Brain microvascular endothelial cell (primary cell): ENCODE data around the gene TAS1R2.
"Not testable (repeated sequence)": the region's sequence is repeated elsewhere in the genome, so short reads cannot be mapped to it uniquely, and the experiment has no call there.

ENCODE experiments used
- DNase-seq: peaks from one replicate; pipeline ENCODE4 v3.0.0-alpha.2; 2020
- H3K27ac ChIP-seq: fragments of 250-450 bp; sonication (Bioruptor Pico); 2 replicates; pipeline ENCODE4 v1.5.1; 2020; ENCODE audit warnings: mild to moderate bottlenecking, moderate library complexity
- H3K27me3 ChIP-seq: fragments of 250-450 bp; sonication (Bioruptor Pico); replicated peaks from 2 replicates; pipeline ENCODE4 v1.5.1; 2020; ENCODE audit warnings: mild to moderate bottlenecking
- H3K36me3 ChIP-seq: fragments of 250-450 bp; sonication (Bioruptor Pico); replicated peaks from 2 replicates; pipeline ENCODE4 v1.5.1; 2020; ENCODE audit warnings: mild to moderate bottlenecking
- H3K4me3 ChIP-seq: 2 replicates; pipeline ENCODE4 v1.5.1; 2011; ENCODE audit warnings: low read depth, mild to moderate bottlenecking, control low read depth, low read length, moderate library complexity
- in situ Hi-C: cut with HindIII; loops from 2 replicates; pipeline ENCODE4 v1.10.0; 2017; ENCODE audit warnings: low sequenced_read_pairs, low pct_ligation_motif_present
- TF ChIP-seq, protein P1 (sequence below): IDR thresholded peaks from 2 replicates; pipeline ENCODE4 v1.5.1; 2011; ENCODE audit warnings: low read depth, mild to moderate bottlenecking, moderate library complexity, low read length, control low read depth, inconsistent platforms; ENCODE audit errors: missing control alignments

TAS1R2 gene

GRCh38 chr1:18895317-18895716, 35.9 kb upstream of the TAS1R2 start:
- Histone ChIP-seq H3K27me3 (no peaks in the 10 kb centered on the region), H3K4me3 (no peak overlapping the region), H3K36me3 (no peaks in the 10 kb centered on the region), H3K27ac (no peak overlapping the region)
- in situ Hi-C loops, result no loop called here
- TF ChIP-seq, protein P1, sequence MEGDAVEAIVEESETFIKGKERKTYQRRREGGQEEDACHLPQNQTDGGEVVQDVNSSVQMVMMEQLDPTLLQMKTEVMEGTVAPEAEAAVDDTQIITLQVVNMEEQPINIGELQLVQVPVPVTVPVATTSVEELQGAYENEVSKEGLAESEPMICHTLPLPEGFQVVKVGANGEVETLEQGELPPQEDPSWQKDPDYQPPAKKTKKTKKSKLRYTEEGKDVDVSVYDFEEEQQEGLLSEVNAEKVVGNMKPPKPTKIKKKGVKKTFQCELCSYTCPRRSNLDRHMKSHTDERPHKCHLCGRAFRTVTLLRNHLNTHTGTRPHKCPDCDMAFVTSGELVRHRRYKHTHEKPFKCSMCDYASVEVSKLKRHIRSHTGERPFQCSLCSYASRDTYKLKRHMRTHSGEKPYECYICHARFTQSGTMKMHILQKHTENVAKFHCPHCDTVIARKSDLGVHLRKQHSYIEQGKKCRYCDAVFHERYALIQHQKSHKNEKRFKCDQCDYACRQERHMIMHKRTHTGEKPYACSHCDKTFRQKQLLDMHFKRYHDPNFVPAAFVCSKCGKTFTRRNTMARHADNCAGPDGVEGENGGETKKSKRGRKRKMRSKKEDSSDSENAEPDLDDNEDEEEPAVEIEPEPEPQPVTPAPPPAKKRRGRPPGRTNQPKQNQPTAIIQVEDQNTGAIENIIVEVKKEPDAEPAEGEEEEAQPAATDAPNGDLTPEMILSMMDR, result no peak
- no peak for DNase-seq

DNA sequence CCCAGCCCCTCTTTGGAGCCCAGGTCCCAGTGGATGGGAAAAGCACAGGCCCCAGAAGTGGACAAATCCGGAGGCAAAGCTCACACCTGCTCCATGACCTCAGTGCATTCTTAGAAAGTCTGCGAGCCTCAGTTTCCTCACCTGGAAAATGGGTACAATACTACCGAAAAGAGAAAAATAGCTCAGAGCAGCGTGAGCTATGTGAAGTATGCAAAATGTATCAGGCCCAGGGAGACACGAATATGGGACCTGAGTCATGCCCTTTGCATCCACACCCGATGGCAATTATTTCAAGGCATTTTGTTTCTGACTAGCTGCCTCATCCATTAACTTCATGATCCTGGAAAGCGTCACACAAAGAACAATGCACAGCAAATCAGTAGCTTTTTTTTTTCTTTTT, 33.7 kb upstream of the TAS1R2 start:
- no peak for DNase-seq
- in situ Hi-C loops, result no loop called here

GRCh38 chr1:18891858-18892257, 32.4 kb upstream of the TAS1R2 start:
- in situ Hi-C loops, H3K27me3 ChIP-seq, H3K27ac ChIP-seq, H3K4me3 ChIP-seq, H3K36me3 ChIP-seq, DNase-seq: not testable (repeated sequence)

More for the DNA sequence above, 33.7 kb upstream of the TAS1R2 start:
- TF ChIP-seq, protein P1, result no peak
- H3K27me3 ChIP-seq, result no peaks in the 10 kb centered on the region
- no peak overlapping the region for H3K27ac ChIP-seq
- no peaks in the 10 kb centered on the region for H3K36me3 ChIP-seq
- no peak overlapping the region for H3K4me3 ChIP-seq

DNA sequence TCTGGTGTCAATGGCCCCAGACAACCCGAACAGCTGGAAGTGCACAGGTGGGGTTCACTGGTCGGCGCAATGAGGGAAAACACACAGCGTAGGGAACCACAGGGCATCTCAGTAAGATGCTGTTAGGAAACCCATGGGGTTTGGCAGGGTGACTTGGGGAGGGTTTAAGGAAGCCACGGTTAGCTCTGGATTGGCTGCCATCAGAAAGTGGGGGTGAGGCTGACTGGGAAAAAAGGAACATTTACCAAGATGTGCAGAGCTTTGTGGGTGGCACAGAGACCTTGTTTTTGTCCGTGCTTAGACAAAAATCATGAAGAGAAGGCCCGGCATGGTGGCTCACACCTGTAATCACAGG, 31.9 kb upstream of the TAS1R2 start:
- Histone ChIP-seq H3K27me3 (no peaks in the 10 kb centered on the region), H3K27ac (no peak overlapping the region), H3K36me3 (no peaks in the 10 kb centered on the region), H3K4me3 (no peak overlapping the region)
- TF ChIP-seq, protein P1, result no peak
- in situ Hi-C loops, result no loop called here
- DNase-seq, result no peak

- Histone ChIP-seq H3K27me3 (no peaks in the 10 kb centered on the region), H3K27ac (no peak overlapping the region), H3K4me3 (no peak overlapping the region), H3K36me3 (no peaks in the 10 kb centered on the region)
- TF ChIP-seq, protein P1, result no peak
- in situ Hi-C loops, result no loop called here
- DNase-seq, result no peak
Observed at GRCh38 chr1:18890706-18891425, 31.4 kb upstream of the TAS1R2 start.

DNA sequence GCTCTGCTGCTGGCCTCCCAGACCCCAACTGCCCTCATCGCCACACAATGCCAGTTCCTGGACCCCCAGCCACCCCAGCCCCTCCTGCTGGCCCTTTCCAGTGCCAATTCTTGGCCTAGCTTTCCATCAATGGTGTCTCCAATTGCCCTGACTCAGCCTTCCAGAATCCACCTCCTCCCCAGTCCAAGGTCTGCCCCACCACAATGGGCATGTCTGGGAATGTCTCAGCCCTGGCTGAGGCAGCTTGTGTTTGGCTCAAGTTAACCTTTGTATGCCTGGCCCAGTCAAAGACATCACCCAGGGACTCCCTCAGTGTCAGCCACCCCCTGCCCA, 26.5 kb upstream of the TAS1R2 start:
- TF ChIP-seq, protein P1, result no peak
- H3K27me3 ChIP-seq, result no peaks in the 10 kb centered on the region
- no peak overlapping the region for H3K27ac ChIP-seq
- in situ Hi-C loops, result no loop called here
- no peak for DNase-seq
- H3K36me3 ChIP-seq, result no peaks in the 10 kb centered on the region
- no peak overlapping the region for H3K4me3 ChIP-seq
